VCaP (cell line): ENCODE data around the gene NEFH.

Experiments used
- H3K27ac ChIP-seq: fragments of 450-650 bp; 2 replicates; pipeline ENCODE4 v1.5.1; 2017
- TF ChIP-seq, protein P1 (sequence below): fragments of 450-650 bp; conservative IDR thresholded peaks from 2 replicates; pipeline ENCODE4 v1.5.1; 2017; ENCODE audit warnings: mild to moderate bottlenecking, moderate library complexity

The NEFH gene

DNA sequence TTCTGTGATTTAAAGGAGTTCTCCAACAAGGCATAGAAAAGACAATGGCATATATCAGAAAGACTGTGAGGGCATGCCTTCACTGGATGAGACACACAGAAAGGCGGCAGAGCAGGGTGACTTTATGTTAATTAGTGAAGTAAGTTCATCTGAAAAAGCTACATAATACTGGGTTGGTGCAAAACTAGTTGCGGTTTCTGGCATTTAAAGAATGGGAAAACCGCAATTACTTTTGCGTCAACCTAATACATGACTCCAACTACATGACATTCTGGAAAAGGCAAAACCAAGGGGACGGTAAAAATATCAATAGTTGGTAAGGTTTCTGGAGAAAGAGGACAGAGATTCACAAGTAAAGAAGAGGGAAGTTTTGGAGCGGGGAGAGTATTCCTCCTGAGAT, 36.6 kb upstream of the NEFH start:
- no peak overlapping the region for H3K27ac ChIP-seq
- TF ChIP-seq, protein P1, sequence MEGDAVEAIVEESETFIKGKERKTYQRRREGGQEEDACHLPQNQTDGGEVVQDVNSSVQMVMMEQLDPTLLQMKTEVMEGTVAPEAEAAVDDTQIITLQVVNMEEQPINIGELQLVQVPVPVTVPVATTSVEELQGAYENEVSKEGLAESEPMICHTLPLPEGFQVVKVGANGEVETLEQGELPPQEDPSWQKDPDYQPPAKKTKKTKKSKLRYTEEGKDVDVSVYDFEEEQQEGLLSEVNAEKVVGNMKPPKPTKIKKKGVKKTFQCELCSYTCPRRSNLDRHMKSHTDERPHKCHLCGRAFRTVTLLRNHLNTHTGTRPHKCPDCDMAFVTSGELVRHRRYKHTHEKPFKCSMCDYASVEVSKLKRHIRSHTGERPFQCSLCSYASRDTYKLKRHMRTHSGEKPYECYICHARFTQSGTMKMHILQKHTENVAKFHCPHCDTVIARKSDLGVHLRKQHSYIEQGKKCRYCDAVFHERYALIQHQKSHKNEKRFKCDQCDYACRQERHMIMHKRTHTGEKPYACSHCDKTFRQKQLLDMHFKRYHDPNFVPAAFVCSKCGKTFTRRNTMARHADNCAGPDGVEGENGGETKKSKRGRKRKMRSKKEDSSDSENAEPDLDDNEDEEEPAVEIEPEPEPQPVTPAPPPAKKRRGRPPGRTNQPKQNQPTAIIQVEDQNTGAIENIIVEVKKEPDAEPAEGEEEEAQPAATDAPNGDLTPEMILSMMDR, result no peak

DNA sequence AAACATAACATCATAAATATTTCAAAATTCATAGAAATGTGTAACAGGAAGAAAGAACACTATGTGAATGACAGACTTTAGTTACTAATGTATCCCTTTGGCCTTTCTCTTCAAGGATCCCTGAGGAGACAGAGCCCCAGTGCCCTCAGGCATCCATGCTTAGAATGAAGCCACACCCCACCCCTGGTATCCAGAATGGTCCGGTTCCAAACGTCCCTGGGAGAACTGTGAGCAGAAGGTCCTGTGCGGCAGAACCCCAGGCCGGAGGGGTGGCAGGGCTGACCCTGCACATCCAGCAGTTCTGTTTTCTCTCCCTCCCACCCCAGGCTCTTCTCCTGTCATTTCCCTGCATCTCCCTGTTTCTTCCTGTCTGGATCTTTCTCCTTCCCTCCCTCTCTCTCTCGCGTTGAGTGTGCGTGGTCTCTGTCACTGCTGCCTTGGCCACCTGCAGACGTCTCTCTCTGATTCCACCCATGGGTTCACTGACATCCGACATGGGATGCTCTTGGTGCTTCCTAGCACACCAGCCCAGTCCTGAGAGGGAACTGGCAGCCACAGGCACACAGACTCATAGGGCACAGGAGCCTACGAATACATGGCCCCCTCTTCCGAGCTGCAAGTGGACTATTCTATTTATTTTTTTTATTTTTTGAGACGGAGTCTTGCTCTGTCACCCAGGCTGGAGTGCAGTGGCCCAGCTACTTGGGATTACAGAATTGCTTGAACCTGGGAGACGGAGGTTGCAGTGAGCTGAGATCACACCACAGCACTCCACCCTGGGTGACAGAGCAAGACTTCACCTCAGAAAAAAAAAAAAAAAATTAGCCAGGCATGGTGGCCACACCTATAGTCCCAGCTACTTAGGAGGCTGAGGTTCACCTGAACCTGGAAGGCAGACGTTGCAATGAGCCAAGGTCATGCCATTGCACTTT, 35.9 kb upstream of the NEFH start:
- H3K27ac ChIP-seq, result no peak overlapping the region
- TF ChIP-seq, protein P1, result no peak

DNA sequence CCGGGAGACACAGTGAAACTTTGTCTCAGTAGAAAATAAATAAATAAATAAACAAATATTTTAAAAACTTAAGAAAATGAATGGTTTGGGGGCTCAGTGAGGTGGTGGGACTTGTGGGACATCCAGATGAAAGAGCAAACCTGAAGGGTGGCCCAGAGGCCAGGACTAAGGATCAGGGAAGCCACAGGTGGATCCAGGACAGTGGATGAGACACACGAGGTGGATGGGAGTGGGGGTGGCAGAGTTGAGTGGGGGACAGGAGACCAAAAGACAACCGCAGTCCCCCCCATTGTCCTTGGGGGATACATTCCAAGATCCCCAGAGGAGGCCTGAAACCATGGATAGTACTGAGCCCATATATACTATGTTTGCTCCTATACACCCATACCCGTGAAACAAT, 34.5 kb upstream of the NEFH start:
- no peak overlapping the region for H3K27ac ChIP-seq
- TF ChIP-seq, protein P1, result no peak

DNA sequence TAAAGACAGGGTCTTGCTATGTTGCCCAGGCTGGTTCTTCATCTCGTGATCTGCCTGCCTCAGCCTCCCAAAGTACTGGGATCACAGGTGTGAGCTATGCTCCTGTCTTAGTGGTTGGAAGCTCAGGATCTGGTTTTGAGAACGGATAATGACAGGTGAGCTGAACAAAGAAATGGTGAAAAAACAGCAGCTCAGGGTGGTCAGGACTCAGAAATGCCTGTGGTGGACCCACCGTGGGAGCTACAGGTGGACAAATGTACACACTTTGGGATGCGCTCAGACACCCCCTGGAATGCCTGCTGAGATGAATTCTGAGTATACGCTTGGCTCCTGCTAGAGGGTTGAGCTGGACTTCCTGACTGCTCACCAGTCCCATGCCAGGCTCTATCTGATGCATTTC, 32.1 kb upstream of the NEFH start:
- H3K27ac ChIP-seq, result no peak overlapping the region
- TF ChIP-seq, protein P1, result no peak

DNA sequence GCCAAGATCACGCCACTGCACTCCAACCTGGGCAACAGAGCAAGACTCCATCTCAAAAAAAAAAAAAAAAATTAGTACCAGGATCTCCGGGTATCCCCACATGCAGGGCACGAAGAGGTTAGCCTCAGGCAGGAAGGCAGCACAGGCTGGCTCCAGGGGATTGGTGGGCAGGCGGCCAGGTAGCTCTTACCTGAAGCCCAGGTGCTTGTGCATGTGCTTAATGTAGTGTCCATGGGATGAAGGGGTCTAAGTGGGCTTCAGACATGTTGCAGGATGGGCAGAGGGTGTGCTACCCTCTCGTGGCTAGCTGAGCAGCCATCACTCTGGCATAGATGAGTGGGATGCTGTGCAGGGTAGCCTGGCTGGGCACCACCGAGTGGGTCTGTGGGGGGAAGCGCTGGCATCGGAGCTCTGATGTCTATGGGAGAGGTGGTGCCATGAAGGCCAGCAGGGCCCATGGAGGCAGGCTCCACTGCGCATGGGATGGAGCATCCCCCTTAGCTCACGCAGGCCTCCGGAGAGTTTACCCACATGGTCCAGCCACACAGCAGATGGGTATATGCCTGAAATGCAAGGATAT, 30.6 kb upstream of the NEFH start:
- no peak overlapping the region for H3K27ac ChIP-seq
- TF ChIP-seq, protein P1, result no peak

DNA sequence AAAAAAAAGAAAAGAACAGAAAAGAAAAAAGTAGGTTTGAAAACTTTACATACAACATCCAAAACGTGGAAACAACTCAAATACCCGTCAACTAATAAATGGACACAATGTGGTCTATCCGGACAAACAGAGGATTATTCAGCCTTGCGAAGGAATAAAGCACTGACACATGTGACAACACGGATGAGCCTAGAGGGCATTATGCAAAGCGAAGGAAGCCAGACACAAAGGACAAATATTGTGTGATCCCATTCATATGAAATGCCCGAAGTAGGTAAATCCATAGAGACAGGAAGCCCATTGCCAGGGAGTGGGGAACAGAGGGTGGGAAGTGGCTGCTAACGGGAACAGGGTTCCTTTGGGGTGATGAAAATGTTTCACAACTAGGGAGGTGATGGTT, 29.8 kb upstream of the NEFH start:
- H3K27ac ChIP-seq, result no peak overlapping the region
- TF ChIP-seq, protein P1, result no peak

DNA sequence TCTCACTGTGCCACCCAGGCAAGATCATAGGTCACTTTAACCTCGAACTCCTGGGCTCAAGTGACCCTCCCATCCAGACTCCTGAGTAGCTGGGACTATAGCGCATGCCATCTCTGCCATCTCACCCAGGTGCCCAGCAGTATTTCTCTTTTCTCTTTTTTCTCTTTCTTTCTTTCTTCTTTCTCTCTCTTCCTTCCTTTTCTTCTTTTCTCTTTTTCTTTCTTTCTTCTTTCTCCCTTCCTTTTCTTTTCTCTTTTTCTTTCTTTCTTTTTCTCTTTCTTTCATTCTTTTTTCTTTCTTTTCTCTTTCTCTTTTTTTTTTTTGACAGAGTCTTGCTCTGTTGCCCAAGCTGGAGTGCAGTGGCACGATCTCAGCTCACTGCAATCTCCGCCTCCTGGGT, 28.2 kb upstream of the NEFH start:
- H3K27ac ChIP-seq, result no peak overlapping the region
- TF ChIP-seq, protein P1, result no peak
